ENCODE measurements around the gene IGF1R.

IGF1R gene

DNA sequence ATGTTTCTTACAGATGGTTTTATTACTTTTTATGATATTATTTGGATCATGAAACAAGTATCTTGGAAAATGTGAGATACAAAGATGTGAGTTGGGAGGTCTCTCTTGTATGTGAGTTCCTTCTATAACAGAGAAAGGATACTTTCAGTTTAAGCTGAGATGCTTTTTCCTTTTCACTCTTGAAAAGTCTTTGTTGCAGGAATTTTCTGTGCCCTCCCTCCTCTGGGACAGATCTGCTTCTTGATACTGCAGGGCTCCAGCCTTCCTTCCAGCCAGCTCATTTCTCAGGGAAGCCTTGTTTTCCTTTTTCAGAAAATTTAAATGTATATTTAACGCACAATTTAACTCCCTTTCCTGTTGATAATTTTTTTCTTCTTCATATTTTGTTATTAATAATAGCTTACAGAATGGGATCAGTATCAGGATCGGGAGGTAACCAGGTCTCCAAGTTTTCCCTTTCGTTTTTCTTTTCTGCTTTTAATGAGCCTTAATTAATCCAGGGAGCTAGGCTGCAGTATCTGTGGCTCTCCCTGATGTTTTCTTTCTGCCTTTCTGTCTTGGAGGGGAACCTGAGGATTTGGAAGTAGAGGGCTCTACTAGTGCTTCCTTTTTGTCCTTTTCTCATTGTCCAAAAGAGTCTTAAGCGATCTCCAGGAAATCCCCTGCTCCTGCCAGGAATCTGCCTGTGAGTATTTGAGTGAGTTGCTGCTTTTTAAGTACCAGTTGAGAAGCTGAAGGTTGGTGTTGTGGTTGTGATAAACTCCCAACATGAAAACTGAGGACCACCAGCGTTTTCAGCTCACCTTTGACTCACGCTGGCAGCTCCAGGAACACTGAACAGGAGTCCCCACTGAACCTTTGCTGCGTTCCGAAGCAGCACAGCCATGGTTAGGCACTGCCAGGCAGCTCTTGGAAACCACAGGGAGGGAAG, 105.7 kb downstream of the IGF1R start:
- no peak for DNase-seq

DNA sequence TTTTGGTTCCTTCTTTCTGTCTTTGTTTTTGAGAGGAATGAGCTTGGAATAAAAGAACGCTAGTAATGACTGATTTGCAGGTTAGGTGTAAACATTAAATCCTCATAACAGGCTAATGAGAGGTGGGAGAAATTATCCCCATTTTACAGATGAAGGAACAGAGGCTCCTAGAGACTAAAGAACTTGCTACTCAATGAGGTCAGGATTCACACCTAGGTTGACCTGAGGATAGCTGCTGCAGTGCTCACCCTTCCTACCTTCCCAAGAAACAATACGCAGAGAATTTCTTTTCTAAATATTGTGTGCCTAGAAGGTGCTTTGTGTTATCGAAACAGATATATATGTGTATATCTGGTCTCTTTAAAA, 106.3 kb downstream of the IGF1R start:
- no peak for DNase-seq

DNA sequence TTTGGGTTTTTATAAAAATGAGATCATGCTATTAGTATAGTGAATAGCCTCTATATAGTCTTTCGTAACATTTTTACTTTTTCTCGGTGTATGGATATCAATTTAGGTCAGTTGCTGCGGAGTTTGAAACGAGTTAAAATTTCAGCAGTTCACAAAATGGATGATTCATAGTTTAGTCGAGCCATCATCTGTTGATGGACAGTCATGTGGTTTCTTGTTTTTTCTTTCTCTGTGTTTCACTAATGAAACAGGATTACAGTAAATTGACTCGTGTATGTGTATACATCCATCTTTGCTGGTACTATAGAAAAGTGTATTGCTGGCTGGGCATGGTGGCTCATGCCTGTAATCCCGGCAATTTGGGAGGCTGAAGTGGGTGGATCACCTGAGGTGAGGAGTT, 106.8 kb downstream of the IGF1R start:
- no peak for DNase-seq

DNA sequence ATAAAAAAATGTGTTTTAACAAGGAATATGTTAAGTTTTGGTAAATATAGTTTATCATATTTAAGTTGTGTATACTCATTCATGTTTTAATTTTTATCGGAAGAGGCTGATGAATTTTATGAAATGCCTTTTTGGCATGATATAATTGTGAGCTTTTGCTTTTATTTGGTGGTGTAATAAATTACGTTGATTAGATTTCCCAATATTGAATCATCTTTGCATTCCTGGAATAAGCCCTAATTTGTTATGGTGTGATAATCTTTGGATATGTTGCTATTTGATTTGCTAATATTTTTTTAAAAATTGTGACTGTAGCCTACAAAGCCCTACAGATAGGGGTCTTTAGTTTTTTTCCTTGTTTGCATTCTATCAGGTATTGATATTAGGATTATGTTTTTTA, 107.4 kb downstream of the IGF1R start:
- DNase-seq = no peak

DNA sequence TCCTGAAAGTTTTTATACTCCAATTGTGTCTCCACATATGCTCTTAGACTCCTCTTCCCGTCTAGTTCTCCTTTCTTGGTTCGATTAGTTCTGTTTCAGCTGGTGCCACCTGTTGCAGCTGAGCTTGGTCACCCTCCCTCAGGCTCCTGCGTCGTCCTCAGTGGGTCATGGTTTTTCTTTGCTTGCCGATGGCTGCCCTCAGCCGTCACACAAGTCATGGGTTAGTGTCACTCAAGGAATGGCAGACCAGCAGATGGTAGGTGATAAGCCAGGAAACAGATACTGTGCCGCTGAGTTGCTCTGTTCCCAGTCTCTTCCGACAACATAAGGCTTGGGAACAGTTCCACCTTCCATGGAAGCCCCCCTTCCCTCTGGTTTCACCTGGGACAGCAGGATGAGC, 109.9 kb downstream of the IGF1R start:
- DNase-seq = no peak

DNA sequence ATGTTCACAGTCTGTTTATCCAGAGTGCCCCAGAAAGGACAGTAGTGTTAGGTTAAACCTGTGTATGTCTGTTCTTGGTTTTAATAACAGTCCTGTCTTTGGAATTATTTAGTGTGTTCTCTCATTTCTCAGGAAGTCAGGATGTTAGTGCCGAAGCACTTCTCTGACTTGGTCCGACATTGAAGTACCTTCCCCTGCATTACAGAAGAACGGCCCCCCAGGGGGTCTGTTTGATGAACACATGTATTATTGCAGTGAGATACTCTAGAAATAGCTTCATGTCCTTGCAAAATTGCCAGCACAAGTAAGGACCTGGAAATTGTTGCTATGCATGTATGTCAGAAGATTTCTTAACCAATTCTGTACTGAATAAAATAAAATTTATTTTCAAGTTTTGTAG, 110.9 kb downstream of the IGF1R start:
- no peak for DNase-seq

DNA sequence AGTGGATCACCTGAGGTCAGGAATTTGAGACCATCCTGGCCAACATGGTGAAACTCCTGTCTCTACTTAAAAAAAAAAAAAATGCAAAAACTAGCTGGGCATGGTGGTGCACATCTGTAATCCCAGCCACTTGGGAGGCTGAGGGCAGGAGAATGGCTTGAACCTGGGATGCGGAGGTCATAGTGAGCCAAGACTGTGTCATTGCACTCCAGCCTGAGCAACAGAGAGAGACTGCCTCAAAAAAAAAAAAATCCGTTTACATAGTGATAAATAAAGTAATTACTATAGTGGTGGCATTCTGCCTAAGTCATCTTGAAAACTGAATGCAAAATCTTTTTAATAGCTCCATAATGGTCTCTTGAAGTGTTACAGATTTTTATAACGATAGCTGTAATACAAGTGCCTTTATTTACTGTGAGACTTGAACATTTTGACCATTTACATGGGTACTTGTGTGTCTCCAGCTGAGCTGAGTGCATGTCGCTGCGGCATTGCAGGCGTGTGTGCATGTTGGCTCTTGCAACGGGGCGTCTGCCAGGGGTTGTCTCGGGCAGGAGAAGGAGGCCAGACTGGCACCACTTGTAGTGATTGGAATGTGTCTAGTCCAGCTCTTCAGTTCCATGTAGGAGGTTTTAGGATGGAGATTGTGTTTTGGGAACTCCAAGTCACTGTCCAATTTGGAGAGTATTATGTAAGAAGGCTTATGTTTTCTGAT, 111.9 kb downstream of the IGF1R start:
- no peak for DNase-seq

DNA sequence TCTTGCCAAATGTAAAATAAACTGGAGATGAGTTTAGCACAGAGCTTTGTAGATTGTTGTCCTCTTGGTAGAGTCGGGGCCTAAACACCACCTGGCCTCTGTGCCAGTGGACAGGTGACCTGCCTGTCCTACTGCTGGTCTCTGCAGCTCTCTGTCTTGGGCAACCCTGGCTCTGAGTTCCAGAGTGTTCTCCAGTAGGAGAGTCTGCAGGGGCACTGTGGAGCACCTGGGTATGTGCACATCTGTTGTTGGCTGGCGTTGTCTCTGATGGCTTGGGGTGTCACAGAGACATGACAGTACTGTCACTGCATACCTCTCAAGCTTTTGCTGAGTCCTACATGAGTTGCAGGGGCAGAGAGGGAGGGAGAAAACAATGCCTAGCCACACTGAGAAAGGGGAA, 112.6 kb downstream of the IGF1R start:
- no peak for DNase-seq

DNA sequence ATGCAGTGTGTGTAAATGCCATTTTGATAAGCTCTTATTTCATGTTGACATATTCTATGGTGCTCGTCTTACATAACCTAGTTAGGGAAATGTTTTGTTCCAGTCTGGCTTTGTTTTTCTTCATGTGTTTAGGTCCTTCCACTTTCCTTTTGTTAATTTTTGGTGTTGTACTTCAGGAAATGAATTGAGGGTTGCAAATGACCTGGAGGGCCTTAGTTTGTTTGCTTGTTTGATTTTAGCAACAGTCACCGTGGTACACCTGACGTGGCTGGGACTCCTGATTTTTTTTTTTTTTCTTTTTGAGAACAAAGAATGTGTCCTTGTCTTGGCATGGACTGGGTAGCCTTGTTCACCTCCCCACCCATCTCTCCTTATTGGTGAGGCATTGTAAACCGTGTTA, 114.8 kb downstream of the IGF1R start:
- DNase-seq = no peak

DNA sequence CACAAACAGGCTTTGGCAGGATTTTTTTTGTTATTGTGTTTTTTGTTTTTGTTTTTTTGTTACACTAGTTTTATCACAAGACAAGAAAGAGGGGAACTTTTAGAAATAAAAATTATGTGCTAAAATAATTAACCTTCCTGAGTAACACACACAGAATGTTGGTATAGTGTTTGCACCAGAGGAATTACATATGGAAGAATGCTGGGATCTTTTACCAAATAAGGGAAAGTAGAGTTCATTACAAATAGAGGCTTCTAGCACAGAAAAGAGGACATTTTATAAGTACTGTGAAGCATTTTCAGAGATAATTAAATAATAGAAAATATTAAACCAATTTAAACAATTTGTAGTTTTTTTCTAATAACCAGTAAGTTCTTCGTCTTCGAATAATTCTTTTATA, 116.0 kb downstream of the IGF1R start:
- no peak for DNase-seq

DNA sequence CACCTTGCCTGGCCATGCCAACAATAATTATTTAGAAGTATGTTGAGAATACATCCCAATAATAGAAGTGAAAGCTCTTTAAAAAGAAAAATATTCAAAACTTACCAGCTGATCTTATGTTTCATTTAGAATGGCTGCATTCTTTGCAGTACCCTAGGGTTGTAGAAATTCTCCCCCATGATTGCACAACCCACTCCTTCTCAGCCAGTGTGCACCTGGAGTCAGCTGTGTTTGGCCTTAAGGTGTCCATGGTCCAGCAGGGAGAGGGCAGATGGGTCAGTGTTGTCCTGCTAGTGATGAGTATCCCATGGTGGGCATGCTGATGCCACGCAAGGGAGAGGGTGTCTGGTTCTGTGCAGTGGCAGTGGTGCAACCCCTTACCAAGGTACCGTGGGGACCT, 117.3 kb downstream of the IGF1R start:
- no peak for DNase-seq

DNA sequence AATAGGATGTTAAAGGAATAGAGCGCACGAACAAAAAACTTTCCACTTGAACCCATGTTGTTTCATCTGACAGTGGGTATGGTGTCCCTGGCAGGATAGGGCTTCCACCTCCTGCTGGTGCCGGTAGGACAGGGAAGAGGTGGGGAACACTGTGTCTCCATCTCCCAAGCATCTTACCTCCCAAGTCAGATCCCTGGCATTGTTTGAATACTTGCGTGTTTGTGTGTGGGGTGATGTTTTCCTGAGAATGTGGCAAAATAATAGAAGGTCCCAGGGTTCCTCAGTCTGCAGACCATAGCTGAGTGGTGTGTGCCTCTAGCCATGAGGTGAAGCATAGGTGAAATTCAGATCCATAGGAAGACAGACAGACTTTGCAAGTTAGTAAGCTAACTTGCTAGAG, 119.4 kb downstream of the IGF1R start:
- DNase-seq = no peak

DNA sequence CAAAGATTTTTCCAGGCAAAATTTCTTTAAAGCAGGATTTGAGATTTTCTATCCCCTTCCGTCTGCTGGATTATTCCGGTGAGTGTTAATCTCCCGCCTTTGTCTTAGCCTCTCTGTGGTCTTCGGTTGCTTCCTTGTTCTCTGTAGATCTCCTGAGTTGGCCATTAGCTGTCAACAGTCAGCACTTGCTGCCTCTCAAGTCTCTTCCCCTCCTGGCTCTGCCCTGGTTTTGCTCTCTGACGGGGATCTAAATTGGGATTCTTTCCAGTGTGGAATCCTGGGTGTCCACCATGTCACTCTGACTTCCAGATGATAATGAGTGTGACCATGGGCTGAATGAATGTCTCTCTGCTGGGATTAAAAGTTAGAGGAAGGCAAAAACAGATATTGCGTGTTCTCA, 121.5 kb downstream of the IGF1R start:
- no peak for DNase-seq

DNA sequence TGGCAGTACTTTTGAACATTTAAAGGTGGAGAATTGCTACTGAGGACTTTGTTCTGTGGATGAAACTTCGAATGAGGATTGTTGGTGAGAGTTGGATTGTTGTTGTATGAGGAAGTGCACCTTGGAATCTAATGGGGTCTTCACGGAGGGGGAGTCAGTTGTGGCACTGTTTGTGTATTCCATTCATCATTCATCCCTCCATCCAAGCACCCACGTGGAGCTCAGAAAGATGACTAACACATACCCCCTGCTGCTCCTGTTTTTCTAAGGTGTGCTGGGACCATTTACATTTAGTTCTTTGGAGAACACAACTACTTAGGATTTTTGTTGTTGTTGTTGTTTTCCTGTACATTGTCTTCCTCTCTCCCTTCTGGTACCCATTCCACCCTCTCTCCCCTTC, 122.6 kb downstream of the IGF1R start:
- DNase-seq = no peak

DNA sequence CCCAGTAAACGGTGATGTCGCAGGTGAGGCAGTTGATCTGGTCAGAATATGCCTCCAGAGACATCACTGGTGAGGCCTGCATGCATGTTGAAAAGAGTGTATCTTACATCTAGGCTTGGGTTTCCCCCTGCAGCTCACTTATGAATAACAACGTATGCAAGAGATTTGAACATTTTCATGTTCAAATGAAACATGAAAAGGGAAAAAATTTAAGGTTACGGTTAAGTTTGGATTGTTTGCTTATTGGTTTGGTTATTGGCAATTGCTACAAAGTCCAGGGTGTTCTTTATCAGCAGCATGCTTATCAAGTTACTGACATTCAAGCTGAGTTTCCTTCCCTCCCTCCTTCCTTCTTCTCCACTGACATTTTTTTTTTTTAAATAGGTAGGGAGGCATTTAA, 123.2 kb downstream of the IGF1R start:
- no peak for DNase-seq

DNA sequence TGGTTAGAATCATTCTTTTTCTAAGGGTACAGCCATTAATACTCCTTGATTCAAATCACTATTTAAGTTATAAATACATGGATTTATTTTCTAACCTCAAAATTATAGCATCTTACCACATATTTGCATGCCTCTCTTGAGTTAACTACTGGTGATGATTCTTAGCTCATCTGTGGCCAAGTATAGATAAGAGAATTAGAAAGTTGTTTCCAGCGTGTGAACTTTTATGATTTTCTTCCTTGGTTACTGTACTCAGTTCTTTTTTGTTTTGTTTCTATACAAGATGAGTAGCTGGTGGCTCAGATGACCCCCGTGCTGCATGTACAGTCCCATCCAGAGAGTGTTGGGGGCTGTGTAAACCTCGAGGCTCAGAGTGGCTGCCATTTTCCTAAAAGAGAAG, 124.6 kb downstream of the IGF1R start:
- DNase-seq = no peak

DNA sequence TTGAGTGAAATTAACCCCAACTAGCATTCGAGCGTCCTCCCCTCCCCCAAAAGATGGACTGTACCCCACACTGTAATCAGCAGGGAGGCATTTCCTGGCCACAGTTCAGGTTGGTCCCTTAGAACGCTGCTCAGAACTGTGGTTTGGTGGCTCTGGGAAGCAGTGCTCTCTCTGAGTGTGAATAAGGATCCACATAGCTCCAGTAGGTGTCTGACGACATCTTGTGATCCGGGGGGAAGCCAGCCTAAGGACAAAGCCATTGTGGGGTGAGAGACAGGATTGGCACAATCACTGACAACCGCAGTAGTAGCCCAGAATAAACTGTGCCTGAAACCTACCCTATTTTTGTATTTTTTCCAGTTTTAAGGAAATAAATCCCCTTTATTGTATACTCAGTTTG, 125.3 kb downstream of the IGF1R start:
- DNase-seq = no peak

DNA sequence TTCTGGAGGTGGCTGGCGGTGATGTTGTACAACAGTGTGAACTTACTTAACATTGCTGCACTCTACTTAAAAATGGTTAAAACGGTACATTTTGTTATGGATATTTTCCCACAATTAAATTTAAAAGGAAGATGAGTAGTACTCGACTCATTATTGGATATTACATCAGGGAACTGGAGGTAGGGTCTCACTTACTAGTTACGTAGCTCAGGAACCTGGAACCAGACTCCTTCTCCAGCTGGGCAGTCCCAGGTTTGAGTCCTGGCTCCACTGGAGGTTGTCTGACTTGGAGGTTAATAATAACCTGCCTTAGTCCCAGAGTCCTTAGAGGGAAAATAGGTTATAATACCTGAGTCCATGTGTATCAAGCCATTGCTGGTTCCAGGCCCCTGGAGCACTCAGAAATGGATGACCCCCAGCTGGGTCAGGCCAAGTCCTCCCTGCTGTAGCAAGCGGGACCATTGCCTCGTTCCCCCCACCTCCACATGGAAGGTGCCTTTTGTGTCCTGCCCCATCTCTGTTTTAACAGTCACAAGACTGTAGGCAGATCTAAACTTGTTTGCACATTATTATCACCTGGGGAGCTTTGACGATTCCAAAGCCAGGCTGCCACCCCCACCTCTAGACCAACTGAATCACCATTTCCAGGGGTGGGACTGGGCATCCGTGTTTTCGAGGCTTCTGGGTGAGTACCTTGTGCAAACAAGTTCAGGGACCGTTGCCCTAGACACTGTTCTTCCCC, 126.6 kb downstream of the IGF1R start:
- DNase-seq = no peak

DNA sequence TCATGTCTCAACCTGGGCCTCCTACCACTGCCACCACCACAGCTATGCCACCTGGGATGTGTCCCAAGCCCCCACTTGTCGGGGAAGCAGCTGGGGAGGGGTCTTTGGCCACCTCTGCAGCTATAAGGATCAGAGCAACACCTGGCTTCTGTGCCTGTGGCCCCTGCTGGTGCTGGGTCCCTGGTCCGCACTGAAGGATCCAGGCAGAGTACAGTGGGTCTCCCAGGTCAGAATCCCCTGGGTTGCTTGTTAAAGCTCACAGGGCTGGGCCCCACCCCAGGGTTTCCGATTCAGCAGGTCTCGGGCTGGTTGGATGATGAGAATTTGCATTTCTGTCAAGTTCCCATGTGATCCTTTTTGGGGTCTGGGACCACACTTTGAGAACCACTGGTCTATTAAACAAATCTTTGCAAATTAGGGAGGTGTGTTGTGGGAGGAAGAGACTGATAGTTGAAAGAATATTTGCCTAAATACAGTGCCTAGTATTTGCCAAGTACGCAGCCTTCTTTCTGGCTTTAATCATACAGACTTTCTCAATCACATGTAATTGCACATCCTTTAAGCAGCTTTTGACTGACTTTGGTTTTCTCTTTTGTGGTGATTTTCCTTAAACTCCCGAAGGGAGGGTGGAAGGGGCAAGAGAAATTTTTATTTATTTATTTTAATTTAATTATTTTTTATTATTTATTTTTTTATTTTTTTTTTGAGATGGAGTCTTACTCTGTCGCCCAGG, 127.3 kb downstream of the IGF1R start:
- DNase-seq = no peak

DNA sequence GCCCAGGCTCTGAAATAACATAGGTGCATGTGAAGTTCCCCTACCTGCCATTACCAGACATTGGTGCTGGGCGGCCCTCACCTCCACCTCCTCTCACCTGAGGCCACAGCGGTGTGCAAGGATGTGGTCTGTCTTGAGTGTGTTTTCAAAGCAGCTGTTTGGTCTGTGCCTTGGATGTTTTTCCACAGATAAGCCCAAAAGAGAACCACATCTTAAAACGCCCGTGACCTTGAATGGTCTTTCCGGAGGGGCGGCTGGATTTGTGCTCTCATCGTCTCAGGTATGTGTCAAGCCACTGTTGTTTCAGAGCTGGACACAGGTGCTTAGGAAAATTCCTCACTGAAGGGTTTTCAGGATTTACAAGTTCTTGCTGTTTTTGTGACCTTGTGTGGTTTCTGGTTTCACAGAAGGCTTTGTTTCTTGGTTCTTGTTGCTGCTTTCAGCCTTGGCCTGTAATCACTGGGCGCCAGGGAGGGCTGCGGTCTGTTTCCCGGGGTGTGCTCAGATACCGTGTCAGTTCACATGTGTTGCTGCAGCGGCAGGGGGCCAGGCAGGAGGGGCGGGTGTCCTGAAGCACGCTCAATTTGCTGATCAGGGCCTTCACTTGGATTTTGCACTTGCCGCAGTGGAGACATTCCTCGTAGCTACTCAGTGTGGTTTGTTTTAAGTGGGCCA, 128.4 kb downstream of the IGF1R start:
- DNase-seq = no peak

DNA sequence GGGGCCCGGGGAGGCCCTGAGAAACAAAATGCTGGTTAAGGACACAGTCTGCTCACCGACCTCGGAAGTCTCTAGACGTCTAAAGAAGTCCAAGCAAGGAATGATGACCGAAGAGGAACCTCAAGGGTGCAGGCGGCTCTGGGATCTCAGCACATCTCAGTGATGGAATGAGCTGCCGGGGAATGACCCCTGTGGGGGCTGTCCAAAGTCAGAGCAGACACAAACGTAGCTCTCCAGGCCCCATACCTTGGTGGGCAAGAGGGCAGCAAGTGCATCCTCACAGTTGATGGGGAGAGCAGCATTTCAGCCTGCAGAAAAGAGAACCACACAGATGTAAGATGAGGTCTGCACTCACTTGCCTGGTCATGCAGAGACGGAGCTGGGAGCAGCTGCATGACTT, 129.1 kb downstream of the IGF1R start:
- no peak for DNase-seq

DNA sequence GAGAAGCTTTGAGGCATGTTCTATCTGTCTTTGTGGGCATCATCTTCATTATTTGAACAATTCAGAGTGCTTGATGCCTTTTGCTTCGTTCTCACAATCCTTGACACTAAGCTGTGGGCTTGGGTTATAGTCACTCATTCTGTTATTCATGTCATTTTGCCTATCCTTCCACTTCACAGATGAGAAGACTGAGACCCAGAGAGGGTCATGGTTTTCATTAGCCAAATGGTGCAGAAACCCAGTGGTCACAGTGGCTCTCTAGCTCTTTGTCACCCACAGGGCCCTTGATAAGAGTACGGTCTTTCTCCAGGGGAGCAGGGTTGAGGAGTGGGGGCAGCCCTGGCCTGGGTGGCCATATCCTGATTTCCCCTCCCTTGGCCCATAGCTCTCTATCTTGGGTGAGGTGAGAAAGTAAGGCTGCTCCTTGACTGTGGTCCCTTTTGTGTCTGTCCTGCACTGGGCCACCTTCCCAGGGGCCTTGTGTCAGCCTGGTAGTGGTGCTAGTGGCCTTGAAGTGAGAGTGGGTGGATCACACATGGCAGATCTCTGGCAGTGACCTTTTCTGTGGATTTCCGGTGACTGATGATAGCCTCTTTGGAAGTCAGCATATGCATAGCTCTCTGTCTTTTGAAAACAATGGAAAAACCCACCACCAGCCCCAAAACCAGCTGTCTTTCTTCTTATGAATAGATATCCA, 130.1 kb downstream of the IGF1R start:
- no peak for DNase-seq
